Articular chondrocyte of knee joint (primary cell): ENCODE measurements around the gene CHAF1B. TPM values are rescaled to one million over a fixed set of nuclear protein-coding genes. Genes with fewer than 3 reads are reported as not detected.

Source experiments
- small RNA-seq: library from RNA; depleted of rRNA; stranded (forward); fragments of <200 nt; gene quantifications from one replicate; pipeline ENCODE3, GENCODE V24; 2012
- total RNA-seq: library from RNA; depleted of rRNA; stranded (reverse); fragments of >200 nt; gene quantifications from 2 replicates; pipeline ENCODE4 v1.2.3, GENCODE V29; 2012

Gene CHAF1B
- total RNA-seq = 4.1 TPM in 2 replicates

DNA sequence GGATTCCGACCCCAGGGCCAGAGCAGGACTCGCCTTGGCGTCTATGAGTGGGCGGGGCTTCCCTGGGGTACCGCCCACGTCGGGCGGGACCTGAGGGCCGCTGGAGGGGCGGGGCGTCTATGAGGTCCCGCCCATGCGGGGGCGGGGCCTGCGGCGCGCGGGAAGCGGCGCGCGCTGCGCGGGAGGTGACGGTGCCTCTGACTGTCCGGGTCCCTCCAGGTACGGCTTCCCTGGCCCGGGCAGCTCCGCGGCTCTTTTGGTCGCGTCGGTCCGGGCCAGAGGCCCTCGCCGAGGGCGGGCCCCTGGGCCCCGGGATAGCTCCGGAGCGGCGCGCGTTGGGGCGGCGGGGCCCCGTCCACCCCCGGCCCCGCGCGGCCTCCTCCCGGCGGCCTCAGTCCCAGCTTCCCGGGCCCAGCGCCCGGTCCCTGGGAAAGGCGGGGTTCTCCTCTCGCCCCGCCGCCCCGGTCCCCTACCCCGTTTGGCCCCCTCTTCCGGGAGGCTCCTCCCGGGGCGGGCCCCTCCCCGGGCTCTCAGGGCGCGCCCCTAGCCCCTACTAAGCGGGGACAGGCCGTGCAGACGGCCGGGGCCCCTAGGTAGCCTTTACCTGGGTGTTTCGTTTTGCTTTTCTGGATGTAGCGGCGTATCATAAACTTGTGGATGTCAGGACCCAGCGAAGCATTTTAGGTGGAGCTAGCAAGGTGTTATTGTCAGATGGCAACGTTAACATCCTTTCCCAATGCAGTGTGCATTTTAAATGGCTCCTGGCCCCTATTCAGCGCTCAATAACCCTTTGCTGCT lies at the start of gene CHAF1B:
Gene CHAF1B (plus strand): TSS at position 160 of the 798 bp plus-strand sequence. CDS start 745 bp downstream, outside the sequence.

Small RNA genes within 50 kb of the gene (small RNA-seq; reads per million reads assigned to genes)
- gene ATP5MFP1 = not detected

Other genes starting within 250 kb of the CHAF1B start
- 7.8 and 12.5 TPM in 2 replicates for gene DOP1B, start 228.6 kb upstream of the CHAF1B start, total RNA-seq
- gene MORC3, start 65.2 kb upstream of the CHAF1B start, total RNA-seq = 37.1 and 42.2 TPM in 2 replicates
- gene CLDN14, start 94.7 kb downstream of the CHAF1B start, total RNA-seq = not detected in 2 replicates